WTC11 (cell line): Measurements from ENCODE around the gene TMEFF1.

Source experiments
- ATF1 ChIP-seq: sonication (generic); formaldehyde crosslinking; IDR thresholded peaks from 2 replicates; pipeline ENCODE4 v1.8.1; 2023; ENCODE audit warnings: mild to moderate bottlenecking, moderate library complexity, missing genetic modification reagents
- ATF3 ChIP-seq: sonication (generic); formaldehyde crosslinking; conservative IDR thresholded peaks from 2 replicates; pipeline ENCODE4 v1.8.1; 2022; ENCODE audit warnings: mild to moderate bottlenecking, missing genetic modification reagents
- NFE2L1 ChIP-seq: sonication (generic); formaldehyde crosslinking; IDR thresholded peaks from 2 replicates; pipeline ENCODE4 v1.8.1; 2023; ENCODE audit warnings: missing genetic modification reagents
- NFYB ChIP-seq: sonication (generic); formaldehyde crosslinking; conservative IDR thresholded peaks from 2 replicates; pipeline ENCODE4 v1.8.0; 2022; ENCODE audit warnings: low read depth, missing genetic modification reagents
- SMAD3 ChIP-seq: sonication (generic); formaldehyde crosslinking; IDR thresholded peaks from 2 replicates; pipeline ENCODE4 v1.8.0; 2022; ENCODE audit warnings: missing genetic modification reagents, mild to moderate bottlenecking, borderline replicate concordance
- SP1 ChIP-seq: sonication (generic); formaldehyde crosslinking; conservative IDR thresholded peaks from 2 replicates; pipeline ENCODE4 v1.8.1; 2022; ENCODE audit warnings: missing genetic modification reagents
- ZNF121 ChIP-seq: sonication (generic); formaldehyde crosslinking; IDR thresholded peaks from 2 replicates; pipeline ENCODE4 v1.8.0; 2023; ENCODE audit warnings: missing genetic modification reagents
- TF ChIP-seq, protein P1 (sequence below): sonication (generic); formaldehyde crosslinking; IDR thresholded peaks from 2 replicates; pipeline ENCODE4 v1.8.1; 2022; ENCODE audit warnings: mild to moderate bottlenecking, moderate library complexity, missing genetic modification reagents
- TF ChIP-seq, protein P2 (sequence below): fragments of 200-600 bp; IDR thresholded peaks from 2 replicates; pipeline ENCODE4 v1.8.0; 2022; ENCODE audit warnings: antibody characterized with exemption
- TF ChIP-seq, protein P3 (sequence below): fragments of 250-450 bp; sonication (Bioruptor Pico); IDR thresholded peaks from 2 replicates; pipeline ENCODE4 v1.8.0; 2021; ENCODE audit warnings: mild to moderate bottlenecking

DNA sequence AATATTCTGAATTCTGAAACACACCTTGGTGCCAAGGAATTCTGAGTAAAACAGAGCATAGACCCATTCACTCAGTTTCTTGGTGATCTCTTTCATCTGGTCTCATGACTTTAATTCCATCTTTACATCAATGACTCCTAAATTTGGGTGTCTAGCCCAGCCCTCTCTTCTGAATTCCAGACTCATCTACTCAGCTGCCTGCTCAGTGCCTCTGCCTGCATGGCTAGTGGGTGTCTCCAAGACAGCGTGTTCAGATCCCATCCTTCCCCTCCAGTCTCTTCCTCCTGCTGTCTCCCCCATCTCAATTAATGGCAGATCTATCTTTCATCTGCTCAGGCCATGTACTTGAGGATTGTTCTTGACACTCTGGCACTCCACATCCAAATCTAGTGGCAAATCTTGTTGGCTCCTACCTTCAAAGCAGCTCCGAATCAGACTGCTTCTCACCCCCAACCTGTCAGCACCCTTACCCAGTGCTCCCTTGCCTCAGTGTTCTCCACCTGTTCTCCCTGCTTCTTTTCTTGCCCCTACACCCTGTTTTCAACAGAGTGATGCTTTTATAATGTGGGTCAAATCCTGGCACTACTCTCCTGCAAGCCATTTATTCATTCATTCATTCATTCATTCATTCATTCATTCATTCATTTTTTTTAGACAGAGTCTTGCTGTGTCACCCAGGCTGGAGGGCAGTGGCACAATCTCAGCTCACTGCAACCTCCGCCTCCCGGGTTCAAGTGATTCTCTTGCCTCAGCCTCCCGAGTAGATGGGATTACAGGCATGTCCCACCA is 110.3 kb downstream of the TMEFF1 start:
- TF ChIP-seq, protein P1, sequence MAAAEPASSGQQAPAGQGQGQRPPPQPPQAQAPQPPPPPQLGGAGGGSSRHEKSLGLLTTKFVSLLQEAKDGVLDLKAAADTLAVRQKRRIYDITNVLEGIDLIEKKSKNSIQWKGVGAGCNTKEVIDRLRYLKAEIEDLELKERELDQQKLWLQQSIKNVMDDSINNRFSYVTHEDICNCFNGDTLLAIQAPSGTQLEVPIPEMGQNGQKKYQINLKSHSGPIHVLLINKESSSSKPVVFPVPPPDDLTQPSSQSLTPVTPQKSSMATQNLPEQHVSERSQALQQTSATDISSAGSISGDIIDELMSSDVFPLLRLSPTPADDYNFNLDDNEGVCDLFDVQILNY (CRISPR knock-in tag), result no peak
- TF ChIP-seq, protein P2, sequence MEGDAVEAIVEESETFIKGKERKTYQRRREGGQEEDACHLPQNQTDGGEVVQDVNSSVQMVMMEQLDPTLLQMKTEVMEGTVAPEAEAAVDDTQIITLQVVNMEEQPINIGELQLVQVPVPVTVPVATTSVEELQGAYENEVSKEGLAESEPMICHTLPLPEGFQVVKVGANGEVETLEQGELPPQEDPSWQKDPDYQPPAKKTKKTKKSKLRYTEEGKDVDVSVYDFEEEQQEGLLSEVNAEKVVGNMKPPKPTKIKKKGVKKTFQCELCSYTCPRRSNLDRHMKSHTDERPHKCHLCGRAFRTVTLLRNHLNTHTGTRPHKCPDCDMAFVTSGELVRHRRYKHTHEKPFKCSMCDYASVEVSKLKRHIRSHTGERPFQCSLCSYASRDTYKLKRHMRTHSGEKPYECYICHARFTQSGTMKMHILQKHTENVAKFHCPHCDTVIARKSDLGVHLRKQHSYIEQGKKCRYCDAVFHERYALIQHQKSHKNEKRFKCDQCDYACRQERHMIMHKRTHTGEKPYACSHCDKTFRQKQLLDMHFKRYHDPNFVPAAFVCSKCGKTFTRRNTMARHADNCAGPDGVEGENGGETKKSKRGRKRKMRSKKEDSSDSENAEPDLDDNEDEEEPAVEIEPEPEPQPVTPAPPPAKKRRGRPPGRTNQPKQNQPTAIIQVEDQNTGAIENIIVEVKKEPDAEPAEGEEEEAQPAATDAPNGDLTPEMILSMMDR, result no peak
- TF ChIP-seq ATF1 (CRISPR knock-in tag) (no peak), ZNF121 (no peak), SP1 (no peak), NFYB (CRISPR knock-in tag) (no peak), SMAD3 (CRISPR knock-in tag) (no peak), ATF3 (CRISPR knock-in tag) (no peak), NFE2L1 (no peak)
- TF ChIP-seq, protein P3, sequence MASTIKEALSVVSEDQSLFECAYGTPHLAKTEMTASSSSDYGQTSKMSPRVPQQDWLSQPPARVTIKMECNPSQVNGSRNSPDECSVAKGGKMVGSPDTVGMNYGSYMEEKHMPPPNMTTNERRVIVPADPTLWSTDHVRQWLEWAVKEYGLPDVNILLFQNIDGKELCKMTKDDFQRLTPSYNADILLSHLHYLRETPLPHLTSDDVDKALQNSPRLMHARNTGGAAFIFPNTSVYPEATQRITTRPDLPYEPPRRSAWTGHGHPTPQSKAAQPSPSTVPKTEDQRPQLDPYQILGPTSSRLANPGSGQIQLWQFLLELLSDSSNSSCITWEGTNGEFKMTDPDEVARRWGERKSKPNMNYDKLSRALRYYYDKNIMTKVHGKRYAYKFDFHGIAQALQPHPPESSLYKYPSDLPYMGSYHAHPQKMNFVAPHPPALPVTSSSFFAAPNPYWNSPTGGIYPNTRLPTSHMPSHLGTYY (CRISPR knock-in tag), result no peak
